Uterus (tissue), 4 donors: Measurements from ENCODE around the gene BMP4. TPM values are rescaled to one million over a fixed set of nuclear protein-coding genes. Genes with fewer than 3 reads are reported as not detected.
"Not testable (repeated sequence)": the region's sequence is repeated elsewhere in the genome, so short reads cannot be mapped to it uniquely, and the experiment has no call there.

Experiments
- DNase-seq, 2 donors: peaks; one replicate each; pipeline ENCODE4 v3.0.0-alpha.2; 2019 to 2020
- H3K27ac ChIP-seq, 2 donors: fragments of 200-600 bp; sonication (generic); 1 replicate in 1 of 2; 2 replicates in 1 of 2; pipeline ENCODE4 v1.5.1; 2016 to 2018
- H3K27me3 ChIP-seq, 2 donors: fragments of 200-600 bp; sonication (generic); one replicate each; pipeline ENCODE4 v1.5.1; 2018 to 2019; ENCODE audit warnings: control low read depth in 1 of 2
- H3K36me3 ChIP-seq, 2 donors: fragments of 200-600 bp; sonication (generic); one replicate each; pipeline ENCODE4 v1.5.1; 2019; ENCODE audit warnings: control low read depth in 1 of 2
- H3K4me1 ChIP-seq, 2 donors: fragments of 200-600 bp; sonication (generic); one replicate each; pipeline ENCODE4 v1.5.1; 2018 to 2019; ENCODE audit warnings: control low read depth in 1 of 2
- H3K4me3 ChIP-seq, 2 donors: fragments of 200-600 bp; sonication (generic); 1 replicate in 1 of 2; 2 replicates in 1 of 2; pipeline ENCODE4 v1.5.1; 2018 to 2019; ENCODE audit warnings: mild to moderate bottlenecking in 1 of 2
- H3K9me3 ChIP-seq, 2 donors: fragments of 200-600 bp; sonication (generic); one replicate each; pipeline ENCODE4 v1.5.1; 2019; ENCODE audit warnings: control low read depth in 1 of 2
- CTCF ChIP-seq, 4 experiments: fragments of 200-600 bp in 2 of 4; fragments of 450-650 bp in 2 of 4; sonication (generic) in 2 of 4; IDR thresholded peaks; one replicate each; pipeline ENCODE4 v1.5.1; 2016 to 2019; ENCODE audit warnings: antibody characterized with exemption in 4 of 4, mild to moderate bottlenecking in 2 of 4, moderate library complexity in 1 of 4
- POLR2A ChIP-seq, 2 donors: fragments of 450-650 bp; IDR thresholded peaks; one replicate each; pipeline ENCODE4 v1.6.1; 2016; ENCODE audit warnings: antibody characterized with exemption in 2 of 2, mild to moderate bottlenecking in 1 of 2, moderate library complexity in 1 of 2
- intact Hi-C: fragments of 100-400 bp; cut with DNase I; formaldehyde crosslinking; loops from one replicate; pipeline ENCODE4 v1.15.1; 2023; ENCODE audit warnings: low total_unique reads
- total RNA-seq, 4 donors: library from RNA; depleted of rRNA in 3 of 4; stranded (reverse); fragments of >200 nt in 3 of 4; gene quantifications; one replicate each; pipeline versions ENCODE4 v1.1.0 to v1.2.4, GENCODE V29; 2014 to 2023
- donor health status: DM: yes; HTN: yes; CAD: no.

Gene BMP4
- total RNA-seq, 4 donors from 2014 or later, result 12.0 to 127 (median 14.9) TPM

GRCh38 chr14:53999061-53999488 lies 42.5 kb upstream of the BMP4 start:
- intact Hi-C loops, result no loop called here
- Histone ChIP-seq H3K9me3 (no peaks in the 10 kb centered on the region), H3K4me1 (no peaks in the 10 kb centered on the region), H3K27ac (no peak overlapping the region), H3K27me3 (no peaks in the 10 kb centered on the region), H3K4me3 (no peak overlapping the region), H3K36me3 (no peaks in the 10 kb centered on the region)
- TF ChIP-seq CTCF (IDR thresholded peaks at IDR 0.05), result no peak
- TF ChIP-seq POLR2A (IDR thresholded peaks at IDR 0.05), result no peak
- no peak for DNase-seq

- H3K27ac ChIP-seq, result no peak overlapping the region
- no peak for TF ChIP-seq CTCF (IDR thresholded peaks at IDR 0.05)
- no peak for TF ChIP-seq POLR2A (IDR thresholded peaks at IDR 0.05)
Observed at GRCh38 chr14:53996041-53996440, 39.4 kb upstream of the BMP4 start.

GRCh38 chr14:53993920-53994607 lies 37.4 kb upstream of the BMP4 start:
- intact Hi-C loops, result no loop called here
- TF ChIP-seq CTCF (IDR thresholded peaks at IDR 0.05), result no peak
- no peak for TF ChIP-seq POLR2A (IDR thresholded peaks at IDR 0.05)
- Histone ChIP-seq H3K27ac (no peak overlapping the region), H3K27me3 (no peaks in the 10 kb centered on the region), H3K9me3 (no peaks in the 10 kb centered on the region), H3K4me1 (no peaks in the 10 kb centered on the region), H3K36me3 (no peaks in the 10 kb centered on the region), H3K4me3 (no peak overlapping the region)
- DNase-seq, result no peak

More at GRCh38 chr14:53996041-53996440, 39.4 kb upstream of the BMP4 start:
- Histone ChIP-seq H3K27me3 (no peaks in the 10 kb centered on the region), H3K4me1 (no peaks in the 10 kb centered on the region), H3K9me3 (no peaks in the 10 kb centered on the region), H3K4me3 (no peak overlapping the region), H3K36me3 (no peaks in the 10 kb centered on the region)
- intact Hi-C loops, result no loop called here
- no peak for DNase-seq

GRCh38 chr14:53990978-53991377 lies 34.4 kb upstream of the BMP4 start:
- no peak for TF ChIP-seq POLR2A (IDR thresholded peaks at IDR 0.05)
- no peak for TF ChIP-seq CTCF (IDR thresholded peaks at IDR 0.05)
- H3K4me1 ChIP-seq, result no peaks in the 10 kb centered on the region
- DNase-seq, result no peak
- no peak overlapping the region for H3K4me3 ChIP-seq
- H3K27me3 ChIP-seq, result no peaks in the 10 kb centered on the region
- no peaks in the 10 kb centered on the region for H3K9me3 ChIP-seq
- H3K27ac ChIP-seq, result no peak overlapping the region
- H3K36me3 ChIP-seq, result no peaks in the 10 kb centered on the region
- intact Hi-C loops, result no loop called here

GRCh38 chr14:53986718-53987117 lies 30.1 kb upstream of the BMP4 start:
- intact Hi-C loops, result loop anchor here (10.0 kb wide), 1 partner anchor 62 kb away; no protein-coding TSS in a partner anchor
- H3K36me3 ChIP-seq, H3K4me1 ChIP-seq, DNase-seq, H3K9me3 ChIP-seq, H3K4me3 ChIP-seq, H3K27ac ChIP-seq, H3K27me3 ChIP-seq: not testable (repeated sequence)

GRCh38 chr14:53984958-53985357 lies 28.3 kb upstream of the BMP4 start:
- H3K27me3 ChIP-seq, H3K36me3 ChIP-seq, H3K9me3 ChIP-seq, DNase-seq, H3K4me1 ChIP-seq, H3K27ac ChIP-seq, H3K4me3 ChIP-seq: not testable (repeated sequence)
- intact Hi-C loops, result loop anchor here (10.0 kb wide), 1 partner anchor 60 kb away; no protein-coding TSS in a partner anchor
